GM23338 (cell line): Measurements from ENCODE around the gene BCL2L13.

Experiments used
- CREB1 ChIP-seq: fragments of 250-450 bp; sonication (Bioruptor Pico); IDR thresholded peaks from 2 replicates; pipeline ENCODE4 v1.5.0; 2020; ENCODE audit warnings: low read depth, mild to moderate bottlenecking, moderate library complexity
- EZH2 ChIP-seq: fragments of 200-600 bp; sonication (generic); IDR thresholded peaks from one replicate; pipeline ENCODE4 v1.8.0; 2017; ENCODE audit warnings: antibody characterized with exemption, mild to moderate bottlenecking, low read depth; ENCODE audit not compliant: unreplicated experiment
- EZH2phosphoT487 ChIP-seq: fragments of 200-600 bp; sonication (generic); IDR thresholded peaks from one replicate; pipeline ENCODE4 v1.8.1; 2018; ENCODE audit warnings: antibody characterized with exemption; ENCODE audit not compliant: unreplicated experiment
- JUNB ChIP-seq: IDR thresholded peaks from one replicate; pipeline ENCODE4 v1.6.1; 2016; ENCODE audit warnings: antibody characterized with exemption; ENCODE audit not compliant: unreplicated experiment
- NANOG ChIP-seq: IDR thresholded peaks from 2 replicates; pipeline ENCODE4 v1.6.1; 2016; ENCODE audit warnings: antibody characterized with exemption, borderline replicate concordance
- POLR2AphosphoS5 ChIP-seq: IDR thresholded peaks from 2 replicates; pipeline ENCODE4 v1.6.1; 2016; ENCODE audit warnings: antibody characterized with exemption, low read depth
- ZNF114 ChIP-seq: fragments of 250-450 bp; sonication (Bioruptor Pico); IDR thresholded peaks from 2 replicates; pipeline ENCODE4 v1.5.0; 2020; ENCODE audit warnings: mild to moderate bottlenecking, moderate library complexity
- ZNF331 ChIP-seq: fragments of 250-450 bp; sonication (Bioruptor Pico); IDR thresholded peaks from 2 replicates; pipeline ENCODE4 v1.5.0; 2020; ENCODE audit warnings: low read depth, mild to moderate bottlenecking, moderate library complexity
- TF ChIP-seq, protein P1 (sequence below), 2 experiments: fragments of 200-600 bp in 1 of 2; sonication (generic) in 1 of 2; conservative IDR thresholded peaks; 2 replicates each; pipeline versions ENCODE4 v1.5.1 to v1.6.1; 2016 to 2017; ENCODE audit warnings: antibody characterized with exemption in 2 of 2, low read depth in 2 of 2, mild to moderate bottlenecking in 2 of 2, moderate library complexity in 1 of 2
- TF ChIP-seq, protein P2 (sequence below): IDR thresholded peaks from 2 replicates; pipeline ENCODE4 v1.6.1; 2016; ENCODE audit warnings: antibody characterized with exemption
- TF ChIP-seq, protein P3 (sequence below): IDR thresholded peaks from one replicate; pipeline ENCODE4 v1.6.1; 2018; ENCODE audit warnings: antibody characterized with exemption; ENCODE audit not compliant: unreplicated experiment
- TF ChIP-seq, protein P4 (sequence below): fragments of 250-450 bp; sonication (Bioruptor Pico); IDR thresholded peaks from 2 replicates; pipeline ENCODE4 v1.5.0; 2020; ENCODE audit warnings: mild to moderate bottlenecking, moderate library complexity

DNA sequence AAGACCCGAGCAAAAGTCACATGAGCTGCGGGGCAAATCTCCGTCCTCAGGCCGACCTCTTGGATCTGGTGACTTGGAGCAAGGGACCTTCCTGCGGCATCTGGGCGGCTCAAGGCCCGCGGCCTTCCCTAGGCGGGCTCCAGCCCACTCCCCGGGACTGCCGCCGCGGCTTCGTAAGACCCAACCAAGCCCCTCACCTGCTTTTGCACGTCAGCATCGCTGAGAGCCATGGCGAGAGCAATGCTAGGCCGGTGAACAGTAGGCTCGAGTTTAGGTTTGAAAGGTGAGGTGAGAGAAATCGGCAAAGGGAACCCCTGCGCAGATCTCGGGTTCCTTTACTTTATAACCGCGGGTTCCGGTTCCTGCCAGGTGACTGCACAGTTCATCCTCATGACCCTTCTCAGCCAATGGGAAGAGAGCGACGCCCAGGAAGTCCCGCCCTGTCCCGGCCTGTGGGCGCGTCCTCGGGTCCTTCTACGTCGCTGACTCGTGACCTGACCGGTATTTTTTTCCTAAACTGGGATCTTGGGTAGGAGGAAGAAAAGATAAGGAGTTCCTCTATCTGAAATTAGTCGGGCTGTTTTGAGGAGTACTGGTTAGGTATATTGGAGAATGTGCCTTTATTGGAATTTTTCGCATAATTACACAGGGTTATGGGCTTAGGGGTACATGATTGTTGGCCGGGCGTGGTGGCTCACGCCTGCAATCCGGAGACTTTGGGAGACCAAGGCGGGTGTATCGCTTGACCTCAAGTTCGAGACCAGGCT is 10.0 kb upstream of the BCL2L13 start, which contains the start of gene ATP6V1E1:
- TF ChIP-seq, protein P1, sequence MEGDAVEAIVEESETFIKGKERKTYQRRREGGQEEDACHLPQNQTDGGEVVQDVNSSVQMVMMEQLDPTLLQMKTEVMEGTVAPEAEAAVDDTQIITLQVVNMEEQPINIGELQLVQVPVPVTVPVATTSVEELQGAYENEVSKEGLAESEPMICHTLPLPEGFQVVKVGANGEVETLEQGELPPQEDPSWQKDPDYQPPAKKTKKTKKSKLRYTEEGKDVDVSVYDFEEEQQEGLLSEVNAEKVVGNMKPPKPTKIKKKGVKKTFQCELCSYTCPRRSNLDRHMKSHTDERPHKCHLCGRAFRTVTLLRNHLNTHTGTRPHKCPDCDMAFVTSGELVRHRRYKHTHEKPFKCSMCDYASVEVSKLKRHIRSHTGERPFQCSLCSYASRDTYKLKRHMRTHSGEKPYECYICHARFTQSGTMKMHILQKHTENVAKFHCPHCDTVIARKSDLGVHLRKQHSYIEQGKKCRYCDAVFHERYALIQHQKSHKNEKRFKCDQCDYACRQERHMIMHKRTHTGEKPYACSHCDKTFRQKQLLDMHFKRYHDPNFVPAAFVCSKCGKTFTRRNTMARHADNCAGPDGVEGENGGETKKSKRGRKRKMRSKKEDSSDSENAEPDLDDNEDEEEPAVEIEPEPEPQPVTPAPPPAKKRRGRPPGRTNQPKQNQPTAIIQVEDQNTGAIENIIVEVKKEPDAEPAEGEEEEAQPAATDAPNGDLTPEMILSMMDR (conservative IDR thresholded peaks at IDR 0.05; ENCODE audit: low read depth in 2 of 2) = no peak
- no peak for TF ChIP-seq EZH2
- peak; percentile 63 for TF ChIP-seq POLR2AphosphoS5
- TF ChIP-seq CREB1 = peak; percentile 81; the same call in 1 of the 2 replicates
- no peak for TF ChIP-seq EZH2phosphoT487
- TF ChIP-seq, protein P2, sequence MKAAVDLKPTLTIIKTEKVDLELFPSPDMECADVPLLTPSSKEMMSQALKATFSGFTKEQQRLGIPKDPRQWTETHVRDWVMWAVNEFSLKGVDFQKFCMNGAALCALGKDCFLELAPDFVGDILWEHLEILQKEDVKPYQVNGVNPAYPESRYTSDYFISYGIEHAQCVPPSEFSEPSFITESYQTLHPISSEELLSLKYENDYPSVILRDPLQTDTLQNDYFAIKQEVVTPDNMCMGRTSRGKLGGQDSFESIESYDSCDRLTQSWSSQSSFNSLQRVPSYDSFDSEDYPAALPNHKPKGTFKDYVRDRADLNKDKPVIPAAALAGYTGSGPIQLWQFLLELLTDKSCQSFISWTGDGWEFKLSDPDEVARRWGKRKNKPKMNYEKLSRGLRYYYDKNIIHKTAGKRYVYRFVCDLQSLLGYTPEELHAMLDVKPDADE = peak; percentile 59
- no peak for TF ChIP-seq JUNB
- TF ChIP-seq ZNF114 (CRISPR knock-in tag) = no peak
- TF ChIP-seq, protein P3, sequence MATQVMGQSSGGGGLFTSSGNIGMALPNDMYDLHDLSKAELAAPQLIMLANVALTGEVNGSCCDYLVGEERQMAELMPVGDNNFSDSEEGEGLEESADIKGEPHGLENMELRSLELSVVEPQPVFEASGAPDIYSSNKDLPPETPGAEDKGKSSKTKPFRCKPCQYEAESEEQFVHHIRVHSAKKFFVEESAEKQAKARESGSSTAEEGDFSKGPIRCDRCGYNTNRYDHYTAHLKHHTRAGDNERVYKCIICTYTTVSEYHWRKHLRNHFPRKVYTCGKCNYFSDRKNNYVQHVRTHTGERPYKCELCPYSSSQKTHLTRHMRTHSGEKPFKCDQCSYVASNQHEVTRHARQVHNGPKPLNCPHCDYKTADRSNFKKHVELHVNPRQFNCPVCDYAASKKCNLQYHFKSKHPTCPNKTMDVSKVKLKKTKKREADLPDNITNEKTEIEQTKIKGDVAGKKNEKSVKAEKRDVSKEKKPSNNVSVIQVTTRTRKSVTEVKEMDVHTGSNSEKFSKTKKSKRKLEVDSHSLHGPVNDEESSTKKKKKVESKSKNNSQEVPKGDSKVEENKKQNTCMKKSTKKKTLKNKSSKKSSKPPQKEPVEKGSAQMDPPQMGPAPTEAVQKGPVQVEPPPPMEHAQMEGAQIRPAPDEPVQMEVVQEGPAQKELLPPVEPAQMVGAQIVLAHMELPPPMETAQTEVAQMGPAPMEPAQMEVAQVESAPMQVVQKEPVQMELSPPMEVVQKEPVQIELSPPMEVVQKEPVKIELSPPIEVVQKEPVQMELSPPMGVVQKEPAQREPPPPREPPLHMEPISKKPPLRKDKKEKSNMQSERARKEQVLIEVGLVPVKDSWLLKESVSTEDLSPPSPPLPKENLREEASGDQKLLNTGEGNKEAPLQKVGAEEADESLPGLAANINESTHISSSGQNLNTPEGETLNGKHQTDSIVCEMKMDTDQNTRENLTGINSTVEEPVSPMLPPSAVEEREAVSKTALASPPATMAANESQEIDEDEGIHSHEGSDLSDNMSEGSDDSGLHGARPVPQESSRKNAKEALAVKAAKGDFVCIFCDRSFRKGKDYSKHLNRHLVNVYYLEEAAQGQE = no peak
- no peak for TF ChIP-seq NANOG
- TF ChIP-seq ZNF331 (CRISPR knock-in tag) = no peak
- TF ChIP-seq, protein P4, sequence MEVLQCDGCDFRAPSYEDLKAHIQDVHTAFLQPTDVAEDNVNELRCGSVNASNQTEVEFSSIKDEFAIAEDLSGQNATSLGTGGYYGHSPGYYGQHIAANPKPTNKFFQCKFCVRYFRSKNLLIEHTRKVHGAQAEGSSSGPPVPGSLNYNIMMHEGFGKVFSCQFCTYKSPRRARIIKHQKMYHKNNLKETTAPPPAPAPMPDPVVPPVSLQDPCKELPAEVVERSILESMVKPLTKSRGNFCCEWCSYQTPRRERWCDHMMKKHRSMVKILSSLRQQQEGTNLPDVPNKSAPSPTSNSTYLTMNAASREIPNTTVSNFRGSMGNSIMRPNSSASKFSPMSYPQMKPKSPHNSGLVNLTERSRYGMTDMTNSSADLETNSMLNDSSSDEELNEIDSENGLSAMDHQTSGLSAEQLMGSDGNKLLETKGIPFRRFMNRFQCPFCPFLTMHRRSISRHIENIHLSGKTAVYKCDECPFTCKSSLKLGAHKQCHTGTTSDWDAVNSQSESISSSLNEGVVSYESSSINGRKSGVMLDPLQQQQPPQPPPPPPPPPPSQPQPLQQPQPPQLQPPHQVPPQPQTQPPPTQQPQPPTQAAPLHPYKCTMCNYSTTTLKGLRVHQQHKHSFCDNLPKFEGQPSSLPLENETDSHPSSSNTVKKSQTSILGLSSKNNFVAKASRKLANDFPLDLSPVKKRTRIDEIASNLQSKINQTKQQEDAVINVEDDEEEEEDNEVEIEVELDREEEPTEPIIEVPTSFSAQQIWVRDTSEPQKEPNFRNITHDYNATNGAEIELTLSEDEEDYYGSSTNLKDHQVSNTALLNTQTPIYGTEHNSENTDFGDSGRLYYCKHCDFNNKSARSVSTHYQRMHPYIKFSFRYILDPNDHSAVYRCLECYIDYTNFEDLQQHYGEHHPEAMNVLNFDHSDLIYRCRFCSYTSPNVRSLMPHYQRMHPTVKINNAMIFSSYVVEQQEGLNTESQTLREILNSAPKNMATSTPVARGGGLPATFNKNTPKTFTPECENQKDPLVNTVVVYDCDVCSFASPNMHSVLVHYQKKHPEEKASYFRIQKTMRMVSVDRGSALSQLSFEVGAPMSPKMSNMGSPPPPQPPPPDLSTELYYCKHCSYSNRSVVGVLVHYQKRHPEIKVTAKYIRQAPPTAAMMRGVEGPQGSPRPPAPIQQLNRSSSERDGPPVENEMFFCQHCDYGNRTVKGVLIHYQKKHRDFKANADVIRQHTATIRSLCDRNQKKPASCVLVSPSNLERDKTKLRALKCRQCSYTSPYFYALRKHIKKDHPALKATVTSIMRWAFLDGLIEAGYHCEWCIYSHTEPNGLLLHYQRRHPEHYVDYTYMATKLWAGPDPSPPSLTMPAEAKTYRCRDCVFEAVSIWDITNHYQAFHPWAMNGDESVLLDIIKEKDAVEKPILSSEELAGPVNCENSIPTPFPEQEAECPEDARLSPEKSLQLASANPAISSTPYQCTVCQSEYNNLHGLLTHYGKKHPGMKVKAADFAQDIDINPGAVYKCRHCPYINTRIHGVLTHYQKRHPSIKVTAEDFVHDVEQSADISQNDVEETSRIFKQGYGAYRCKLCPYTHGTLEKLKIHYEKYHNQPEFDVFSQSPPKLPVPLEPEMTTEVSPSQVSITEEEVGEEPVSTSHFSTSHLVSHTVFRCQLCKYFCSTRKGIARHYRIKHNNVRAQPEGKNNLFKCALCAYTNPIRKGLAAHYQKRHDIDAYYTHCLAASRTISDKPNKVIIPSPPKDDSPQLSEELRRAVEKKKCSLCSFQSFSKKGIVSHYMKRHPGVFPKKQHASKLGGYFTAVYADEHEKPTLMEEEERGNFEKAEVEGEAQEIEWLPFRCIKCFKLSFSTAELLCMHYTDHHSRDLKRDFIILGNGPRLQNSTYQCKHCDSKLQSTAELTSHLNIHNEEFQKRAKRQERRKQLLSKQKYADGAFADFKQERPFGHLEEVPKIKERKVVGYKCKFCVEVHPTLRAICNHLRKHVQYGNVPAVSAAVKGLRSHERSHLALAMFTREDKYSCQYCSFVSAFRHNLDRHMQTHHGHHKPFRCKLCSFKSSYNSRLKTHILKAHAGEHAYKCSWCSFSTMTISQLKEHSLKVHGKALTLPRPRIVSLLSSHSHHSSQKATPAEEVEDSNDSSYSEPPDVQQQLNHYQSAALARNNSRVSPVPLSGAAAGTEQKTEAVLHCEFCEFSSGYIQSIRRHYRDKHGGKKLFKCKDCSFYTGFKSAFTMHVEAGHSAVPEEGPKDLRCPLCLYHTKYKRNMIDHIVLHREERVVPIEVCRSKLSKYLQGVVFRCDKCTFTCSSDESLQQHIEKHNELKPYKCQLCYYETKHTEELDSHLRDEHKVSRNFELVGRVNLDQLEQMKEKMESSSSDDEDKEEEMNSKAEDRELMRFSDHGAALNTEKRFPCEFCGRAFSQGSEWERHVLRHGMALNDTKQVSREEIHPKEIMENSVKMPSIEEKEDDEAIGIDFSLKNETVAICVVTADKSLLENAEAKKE = no peak
